HG03060 (cell line): ENCODE results near the gene MTPN.

ENCODE experiments used
- ATAC-seq: cut with Tn5 transposase; IDR thresholded peaks from one replicate; pipeline ENCODE4 v1.9.1; 2021; ENCODE audit warnings: low read depth, moderate number of reproducible peaks; ENCODE audit not compliant: unreplicated experiment

MTPN gene, protein sequence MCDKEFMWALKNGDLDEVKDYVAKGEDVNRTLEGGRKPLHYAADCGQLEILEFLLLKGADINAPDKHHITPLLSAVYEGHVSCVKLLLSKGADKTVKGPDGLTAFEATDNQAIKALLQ

DNA sequence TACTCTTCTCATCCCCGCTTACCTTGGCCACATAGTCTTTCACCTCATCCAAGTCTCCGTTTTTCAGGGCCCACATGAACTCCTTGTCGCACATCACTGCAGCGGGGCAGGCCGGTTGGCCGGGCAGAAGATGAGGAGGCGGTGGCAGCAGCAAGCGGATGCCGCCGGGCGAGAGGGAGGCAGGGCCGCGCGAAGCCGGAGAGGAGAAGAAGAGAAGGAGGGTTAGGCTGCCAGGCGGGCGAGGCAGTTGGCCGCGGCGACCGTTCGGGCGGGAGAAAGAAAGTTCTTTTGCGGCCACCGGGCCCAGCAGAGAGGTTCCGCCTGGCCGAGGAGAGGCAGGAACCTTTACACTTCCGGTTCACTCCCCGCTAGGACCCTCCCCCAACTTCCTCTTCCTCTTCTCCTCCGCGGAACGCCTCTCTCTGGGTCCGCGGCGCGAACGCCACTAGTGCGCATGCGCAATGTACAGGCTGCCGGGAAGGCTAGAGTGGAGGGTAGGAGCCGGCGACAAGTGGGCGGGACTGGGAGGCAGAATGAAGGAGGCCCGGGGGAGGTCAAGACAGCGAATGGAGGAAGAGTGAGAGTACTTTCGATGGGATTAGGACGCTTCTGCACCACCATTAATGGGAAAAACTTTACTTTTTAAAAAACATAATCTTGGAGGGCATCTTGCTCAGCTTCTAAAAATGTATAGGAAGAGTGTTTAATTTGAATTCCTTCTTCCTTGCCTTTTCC, at the start of gene MTPN:
Gene MTPN (minus strand): TSS at position 353 of the 735 bp plus-strand sequence. CDS start 259 bp downstream, at position 94.
- ATAC-seq, result peak; percentile 32

DNA sequence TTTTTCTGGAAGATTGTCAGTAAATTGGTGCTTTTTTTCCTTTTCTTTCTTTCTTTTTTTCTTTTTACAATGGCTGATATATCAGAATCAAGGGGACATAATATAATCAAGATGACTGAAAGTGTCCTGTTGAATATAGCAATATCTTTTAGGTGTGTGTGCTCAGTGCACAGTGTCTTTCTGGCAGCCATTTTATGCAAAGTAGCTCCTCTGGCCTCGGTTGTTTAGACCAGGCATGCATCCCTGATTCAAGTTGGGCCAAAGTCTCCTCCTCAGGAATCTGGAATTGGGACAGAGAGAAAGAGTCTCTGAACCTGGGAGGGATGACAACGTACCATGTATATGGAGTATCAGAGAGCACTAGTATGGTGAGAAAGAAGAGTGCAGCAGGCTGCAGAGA, 49.0 kb upstream of the MTPN start:
- no peak for ATAC-seq

DNA sequence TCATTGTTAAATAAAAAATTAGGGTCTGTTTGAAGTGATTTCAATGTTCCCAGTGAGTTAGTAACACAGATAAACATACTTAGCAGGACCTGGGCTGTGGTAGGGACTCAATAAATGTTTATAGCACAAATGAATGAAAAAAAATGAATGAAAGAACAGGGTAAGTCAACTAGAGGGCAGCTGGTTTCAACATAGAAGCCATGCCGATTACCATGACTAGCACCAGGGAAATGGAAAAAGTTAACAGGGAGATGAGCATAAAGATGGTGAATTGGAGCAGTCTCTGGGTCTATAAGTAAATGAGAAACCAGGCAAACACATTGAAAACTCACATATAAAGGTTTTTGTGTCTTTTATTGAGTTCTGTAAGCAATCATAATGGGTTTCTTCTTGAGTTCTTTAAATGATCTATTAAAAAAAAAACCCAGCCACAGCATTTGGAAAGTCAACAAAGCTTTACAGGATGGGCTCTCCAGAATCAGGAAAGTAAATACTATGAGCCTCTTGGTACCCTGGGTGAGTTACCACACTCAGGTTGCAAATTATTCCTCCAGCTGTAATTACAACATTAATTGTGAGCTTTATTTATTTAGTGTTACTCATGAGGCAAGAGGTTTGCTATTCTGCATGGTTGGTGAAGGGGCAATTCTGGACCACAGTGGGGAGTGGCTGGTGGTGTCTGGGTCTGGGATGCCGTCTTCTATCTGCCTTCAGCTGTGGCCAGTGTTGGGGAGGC, 46.1 kb upstream of the MTPN start:
- no peak for ATAC-seq

DNA sequence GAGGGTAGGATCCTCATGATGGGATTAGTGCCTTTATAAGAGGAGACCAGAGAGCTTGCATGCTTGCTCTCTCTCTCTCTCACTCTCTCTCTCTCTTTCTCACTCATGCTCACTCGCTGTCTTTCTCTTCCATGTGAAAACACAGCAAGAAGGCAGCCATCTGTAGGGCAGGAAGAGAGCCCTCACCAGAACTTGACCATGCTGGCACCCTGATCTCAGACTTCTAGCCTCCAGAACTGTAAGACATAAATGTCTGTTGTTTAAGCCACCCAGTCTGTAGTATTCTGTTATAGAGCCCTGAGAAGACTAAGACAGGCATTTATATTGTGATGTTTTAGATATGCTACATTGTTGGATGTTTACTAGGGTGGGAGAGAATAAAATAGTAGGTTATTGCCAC, 43.4 kb upstream of the MTPN start:
- no peak for ATAC-seq

DNA sequence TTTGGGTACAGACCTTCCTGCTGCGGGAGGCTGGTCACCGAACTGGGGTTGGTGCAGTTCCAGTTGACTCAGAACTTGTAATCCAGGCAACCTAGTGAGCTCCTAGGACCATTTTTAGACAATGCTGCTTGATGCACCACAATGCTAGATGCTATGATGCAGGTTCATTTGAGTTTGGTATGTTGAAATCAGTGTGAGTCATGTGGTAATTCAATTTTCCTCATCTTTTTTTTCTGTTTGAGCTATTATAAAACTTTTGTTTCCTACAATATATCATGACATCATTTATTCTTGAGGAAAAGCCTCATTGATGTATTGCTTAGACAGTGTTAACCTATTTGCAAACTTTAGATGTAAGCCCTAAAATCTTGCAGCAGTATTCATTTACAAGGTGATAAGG, 40.9 kb upstream of the MTPN start:
- no peak for ATAC-seq

DNA sequence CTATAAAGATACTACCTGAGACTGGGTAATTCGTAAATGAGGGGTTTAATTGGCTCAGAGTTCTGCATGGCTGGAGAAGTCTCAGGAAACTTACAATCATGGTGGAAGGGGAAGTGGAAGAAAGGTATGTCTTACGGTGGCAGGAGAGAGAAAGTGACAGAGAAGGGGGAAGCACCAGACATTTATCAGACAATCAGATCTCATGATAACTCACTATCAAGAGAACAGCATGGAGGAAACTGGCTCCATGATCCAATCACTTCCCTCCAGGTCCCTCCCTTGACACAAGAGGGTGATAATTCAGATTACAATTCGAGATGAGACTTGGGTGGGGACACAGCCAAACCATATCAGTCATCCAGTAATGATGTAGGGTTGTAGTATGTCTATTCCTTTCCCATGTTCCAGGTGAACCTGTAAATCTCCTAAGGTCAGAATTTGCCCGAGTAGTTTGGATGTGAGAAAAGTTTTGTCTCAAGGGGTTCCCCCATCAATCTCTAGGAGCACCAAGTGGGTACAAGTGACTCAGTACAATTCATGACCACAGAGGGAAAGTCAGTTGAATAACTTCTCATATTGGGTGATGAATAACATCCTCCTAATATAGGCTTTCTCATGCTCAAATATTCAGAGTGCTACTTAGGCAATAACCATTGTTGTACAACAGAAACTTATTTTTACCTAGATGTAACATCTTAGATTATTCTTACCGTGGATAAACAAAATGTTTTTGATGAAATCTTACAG, 39.7 kb upstream of the MTPN start:
- no peak for ATAC-seq

DNA sequence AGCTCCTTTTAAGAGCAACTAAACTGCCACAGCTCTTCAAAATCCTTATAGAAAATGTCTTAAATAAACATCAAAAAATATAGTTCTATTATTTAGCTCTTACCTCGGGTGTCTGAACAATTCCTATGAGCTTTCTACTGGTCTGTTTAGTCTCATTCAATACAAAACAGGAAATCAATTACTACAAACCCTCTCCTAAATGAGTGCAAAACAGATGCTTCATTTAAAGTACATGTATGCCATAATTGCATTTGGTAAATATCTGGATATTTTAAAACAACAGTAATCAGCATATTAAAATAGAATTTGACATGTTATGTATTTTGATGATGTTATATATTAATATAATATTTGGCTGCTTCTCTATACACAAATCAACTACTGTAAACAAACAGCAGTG, 38.5 kb upstream of the MTPN start:
- no peak for ATAC-seq

DNA sequence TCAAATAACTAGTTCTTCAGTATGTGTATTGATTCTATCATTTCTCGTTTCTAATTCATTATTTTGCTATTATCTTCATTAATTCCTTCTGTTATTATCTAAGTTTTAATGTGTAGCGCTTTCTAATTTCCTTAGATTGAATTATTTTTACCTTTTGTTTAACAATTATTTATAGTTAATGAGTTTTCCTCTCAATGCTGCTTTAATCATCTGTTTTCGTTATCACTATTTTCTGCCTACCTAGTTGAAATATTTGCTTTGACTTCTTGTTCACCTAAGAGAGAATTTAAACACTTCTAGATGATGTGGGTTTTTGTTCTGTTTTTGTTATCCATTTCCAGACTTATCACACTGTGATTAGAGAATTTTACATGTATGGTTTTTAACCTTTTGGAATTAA, 37.5 kb upstream of the MTPN start:
- no peak for ATAC-seq

DNA sequence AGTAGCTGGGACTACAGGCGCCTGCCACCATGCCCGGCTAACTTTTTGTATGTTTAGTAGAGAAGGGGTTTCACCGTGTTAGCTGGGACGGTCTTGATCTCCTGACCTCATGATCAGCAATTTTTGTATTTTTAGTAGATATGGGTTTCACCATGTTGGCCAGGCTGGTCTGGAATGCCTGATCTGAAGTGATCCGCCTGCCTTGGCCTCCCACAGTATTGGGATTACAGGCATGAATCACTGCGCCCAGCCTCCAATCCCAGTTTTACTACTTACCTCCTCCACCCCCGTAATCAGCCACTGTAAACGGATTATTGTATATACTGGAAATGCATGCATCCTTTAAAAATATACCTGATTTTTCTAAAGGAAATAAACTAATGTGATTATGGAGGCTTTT, 35.1 kb upstream of the MTPN start:
- no peak for ATAC-seq

DNA sequence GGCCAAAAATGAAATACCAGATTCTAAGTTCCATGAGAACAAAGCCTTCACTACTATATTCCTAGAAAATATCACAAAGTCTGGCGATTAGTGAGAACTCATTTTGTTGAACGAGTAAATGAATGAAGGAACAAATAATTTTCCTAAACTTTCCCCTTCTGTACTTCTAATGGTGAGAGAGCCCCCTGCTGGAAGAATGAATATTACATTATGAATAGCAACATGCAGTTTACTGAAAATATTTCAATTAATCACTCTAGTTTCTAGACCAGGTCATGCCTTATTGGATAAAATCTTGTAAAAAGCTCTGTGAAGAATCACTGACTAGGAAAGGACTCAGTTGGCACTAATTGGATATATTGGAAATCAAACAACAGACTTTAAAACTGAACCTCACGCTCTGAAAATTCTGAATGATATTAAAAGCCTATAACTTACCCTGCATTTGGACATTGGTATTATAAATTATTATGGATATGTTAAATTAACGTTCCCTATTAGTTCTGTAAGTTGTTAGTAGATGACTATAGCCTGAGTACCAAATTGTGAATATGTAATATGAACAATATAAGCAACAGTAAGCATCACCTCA, 32.4 kb upstream of the MTPN start:
- no peak for ATAC-seq

DNA sequence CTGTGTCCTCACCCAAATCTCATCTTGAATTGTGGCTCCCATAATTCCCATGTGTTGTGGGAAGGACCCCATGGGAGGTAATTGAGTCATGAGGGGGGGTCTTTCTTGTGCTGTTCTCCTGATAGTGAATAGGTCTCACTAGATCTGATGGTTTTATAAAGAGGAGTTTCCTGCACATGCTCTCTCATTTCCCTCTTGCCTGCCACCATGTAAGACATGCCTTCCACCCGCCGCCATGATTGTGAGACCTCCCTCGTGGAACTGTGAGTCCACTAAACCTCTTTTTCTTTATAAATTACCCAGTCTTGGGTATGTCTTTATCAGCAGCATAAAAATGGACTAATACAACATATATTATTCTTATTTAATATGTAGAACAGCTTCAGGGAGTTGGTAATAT, 29.0 kb upstream of the MTPN start:
- no peak for ATAC-seq

DNA sequence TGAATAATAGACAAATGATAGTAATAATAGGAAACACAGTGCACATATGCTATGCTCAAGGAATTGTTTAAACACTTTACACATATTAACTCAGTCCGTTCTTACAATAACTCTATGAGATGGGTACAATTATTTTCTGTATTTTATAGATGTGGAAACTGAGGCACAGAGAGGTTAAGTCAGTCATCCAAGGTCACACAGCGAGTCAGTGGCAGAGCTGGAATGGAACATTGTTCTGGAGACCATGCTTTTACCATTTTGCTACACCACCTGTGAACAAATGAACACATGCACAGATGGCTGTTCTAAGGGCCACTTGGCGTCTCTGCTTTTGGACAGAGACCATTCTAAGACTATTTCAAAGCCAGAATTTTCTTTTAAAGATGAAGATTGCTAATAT, 26.9 kb upstream of the MTPN start:
- ATAC-seq, result no peak

DNA sequence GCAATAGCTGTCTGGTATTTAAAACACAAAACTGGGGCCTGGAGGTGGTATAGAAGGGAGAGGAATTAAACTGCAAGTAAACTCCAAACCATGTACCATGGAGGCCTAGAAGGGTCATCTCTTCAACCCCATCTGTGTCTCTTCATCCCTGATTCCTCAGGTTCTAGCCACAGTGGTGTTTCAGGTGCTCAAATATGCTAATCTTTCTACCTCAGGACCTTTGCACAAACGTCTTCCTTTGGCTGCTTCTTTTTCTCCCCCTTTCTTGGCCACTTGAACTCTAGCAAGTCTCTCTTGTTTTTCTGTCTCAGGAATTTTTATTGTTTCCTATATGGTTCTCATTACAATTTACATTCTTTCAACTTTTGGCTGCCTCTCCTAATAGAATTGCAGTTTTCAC, 25.6 kb upstream of the MTPN start:
- no peak for ATAC-seq

DNA sequence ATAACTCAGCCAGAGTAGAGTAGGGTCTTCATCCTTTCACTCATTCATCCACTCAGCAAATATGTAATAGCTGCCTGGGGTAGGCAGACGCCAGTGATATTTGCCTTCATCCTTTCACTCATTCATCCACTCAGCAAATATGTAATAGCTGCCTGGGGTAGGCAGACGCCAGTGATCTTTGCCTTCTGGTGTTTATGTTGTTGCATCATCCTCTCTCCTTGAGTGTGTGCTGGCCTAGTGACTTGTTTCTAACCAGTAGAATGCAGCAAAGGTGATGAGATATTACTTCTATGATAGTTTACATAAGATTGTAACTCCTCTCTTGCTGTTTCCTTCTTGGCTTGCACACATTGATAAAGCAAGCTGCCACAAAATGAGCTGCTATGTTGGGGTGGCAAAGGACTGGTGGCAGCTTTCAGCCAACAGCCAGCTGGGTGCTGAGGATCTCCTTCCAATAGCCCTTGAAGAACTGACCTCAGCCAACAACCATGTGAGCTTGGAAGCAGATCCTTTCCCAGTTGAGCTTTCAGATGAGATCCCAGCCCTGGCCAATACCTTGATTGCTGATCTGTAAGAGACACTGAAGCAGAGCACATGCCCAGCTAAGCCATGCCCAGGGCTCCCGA, 23.2 kb upstream of the MTPN start:
- ATAC-seq, result no peak

DNA sequence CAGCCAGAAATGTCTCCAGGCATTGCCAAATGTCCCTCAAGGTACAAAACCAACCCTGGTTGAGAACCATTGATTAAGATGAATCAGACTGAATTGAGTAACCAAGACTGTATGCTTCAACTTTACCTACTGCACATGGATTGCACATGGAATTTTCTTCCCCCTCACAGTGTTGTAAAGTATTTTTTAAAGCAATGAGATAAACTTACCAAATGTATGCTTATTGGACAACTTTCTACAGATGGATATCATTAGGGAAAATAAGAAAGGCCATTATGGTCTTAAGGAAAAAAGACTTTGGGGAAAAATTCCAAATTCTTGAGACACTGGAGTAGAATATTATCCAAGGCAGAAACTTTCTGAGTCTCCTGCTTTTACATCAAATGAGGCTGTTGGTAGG, 20.9 kb upstream of the MTPN start:
- no peak for ATAC-seq

DNA sequence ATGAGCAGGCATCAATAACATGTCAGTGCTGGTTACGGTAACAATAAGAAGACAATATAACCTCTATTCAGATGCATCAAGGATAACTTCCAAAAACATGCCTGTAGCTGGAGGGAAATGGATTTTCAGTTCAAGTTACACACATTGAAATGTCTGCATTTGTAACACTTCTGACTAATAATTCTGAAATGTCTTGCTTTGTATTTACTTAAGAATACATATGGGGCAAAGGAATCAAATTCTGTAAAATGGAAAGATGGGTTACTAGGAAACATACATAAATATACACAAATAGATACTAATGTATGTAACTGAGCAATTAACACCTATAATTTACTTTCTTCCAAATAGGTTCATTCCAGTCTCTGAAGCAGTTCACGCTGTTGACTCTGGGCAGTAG, 18.6 kb upstream of the MTPN start:
- no peak for ATAC-seq

DNA sequence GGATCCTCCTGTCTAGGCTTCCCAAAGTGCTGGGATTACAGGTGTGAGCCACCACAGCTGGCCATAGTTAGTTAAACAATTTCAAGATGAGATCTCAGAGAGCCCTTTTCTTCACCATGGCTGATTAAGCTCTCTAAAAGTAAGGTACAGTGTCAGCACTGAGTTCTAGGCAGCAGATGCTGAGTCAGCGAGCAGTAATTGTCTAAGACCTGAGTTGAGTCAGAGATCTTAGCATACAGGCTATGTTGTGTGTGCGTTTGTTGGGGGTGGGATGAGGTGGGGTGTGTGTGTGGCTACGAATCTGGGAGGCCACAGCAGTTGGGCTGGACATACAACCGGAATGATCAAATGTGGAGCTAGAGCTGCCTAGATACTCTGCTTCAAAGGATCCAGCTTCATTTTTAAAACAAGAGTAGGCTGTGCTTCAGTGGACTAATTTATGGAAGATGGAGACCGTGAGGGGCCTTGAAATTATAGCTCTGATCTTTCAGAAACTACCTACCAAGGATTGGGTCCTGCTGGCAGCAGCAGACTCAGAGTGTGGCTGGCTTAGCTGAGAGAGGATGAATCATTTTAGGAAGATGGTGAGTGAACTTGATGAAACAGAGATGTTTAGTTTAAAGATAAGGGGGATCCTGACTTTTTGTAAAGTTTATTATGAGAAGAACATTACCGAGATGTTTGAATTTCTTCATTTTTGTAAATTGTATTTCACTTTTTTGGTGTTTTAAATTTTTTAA, 17.5 kb upstream of the MTPN start:
- ATAC-seq, result no peak

DNA sequence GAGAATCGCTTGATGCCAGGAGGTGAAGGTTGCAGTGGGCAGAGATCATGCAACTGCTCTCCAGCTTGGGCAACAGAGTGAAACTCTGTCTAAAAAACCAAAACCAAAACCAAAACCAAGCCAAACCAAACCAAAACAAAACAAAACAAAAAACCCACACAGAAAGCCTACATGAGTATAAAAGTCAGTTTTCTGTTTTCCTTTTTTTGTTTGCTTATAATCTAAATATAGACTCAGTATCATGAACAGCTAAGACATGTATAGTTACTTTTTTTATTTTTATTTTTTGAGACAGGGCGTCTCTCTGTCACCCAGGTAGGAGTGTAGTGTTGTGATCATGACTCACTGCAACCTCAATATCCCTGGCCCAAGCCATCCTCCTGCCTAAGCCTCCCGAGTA, 16.8 kb upstream of the MTPN start:
- no peak for ATAC-seq

DNA sequence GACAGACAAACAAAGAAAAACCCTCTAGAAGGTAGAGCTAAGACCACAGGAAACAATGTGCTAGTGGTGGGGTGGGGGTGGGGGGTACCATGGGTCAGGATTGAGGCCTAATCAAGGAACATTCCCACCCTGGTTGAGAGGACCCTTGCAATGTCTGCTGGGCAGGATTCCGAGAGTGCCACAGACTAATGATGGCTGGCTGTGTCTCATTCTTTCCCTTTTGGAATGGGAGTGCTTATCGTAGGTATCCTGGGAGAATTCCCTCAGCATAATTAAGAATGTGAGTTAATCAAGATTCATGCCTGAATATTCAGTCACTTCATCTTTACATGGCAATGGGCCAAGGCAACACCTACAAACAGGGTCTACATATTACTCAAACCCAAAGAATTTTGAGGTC, 14.7 kb upstream of the MTPN start:
- no peak for ATAC-seq

DNA sequence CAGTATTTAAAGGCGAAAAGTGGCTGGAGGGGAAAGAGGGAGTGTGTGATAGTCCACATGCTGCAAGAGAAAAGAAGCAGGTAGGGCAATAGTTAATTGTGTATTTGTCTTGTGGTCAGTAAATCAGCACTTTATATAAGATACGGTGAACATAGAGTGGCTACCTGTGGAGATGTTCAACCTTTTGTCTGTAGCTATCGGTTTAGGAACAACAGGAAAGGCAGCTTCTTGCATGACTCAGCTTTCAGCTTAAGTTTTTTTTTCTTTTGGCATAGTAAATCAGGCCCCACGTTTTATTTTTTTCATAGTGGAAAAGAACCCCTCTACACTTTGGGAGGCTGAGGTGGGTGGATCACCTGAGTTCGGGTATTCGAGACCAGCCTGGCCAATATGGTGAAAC, 14.2 kb upstream of the MTPN start:
- no peak for ATAC-seq
